ENCODE results near the gene CADPS2.

- TF ChIP-seq, protein P1, sequence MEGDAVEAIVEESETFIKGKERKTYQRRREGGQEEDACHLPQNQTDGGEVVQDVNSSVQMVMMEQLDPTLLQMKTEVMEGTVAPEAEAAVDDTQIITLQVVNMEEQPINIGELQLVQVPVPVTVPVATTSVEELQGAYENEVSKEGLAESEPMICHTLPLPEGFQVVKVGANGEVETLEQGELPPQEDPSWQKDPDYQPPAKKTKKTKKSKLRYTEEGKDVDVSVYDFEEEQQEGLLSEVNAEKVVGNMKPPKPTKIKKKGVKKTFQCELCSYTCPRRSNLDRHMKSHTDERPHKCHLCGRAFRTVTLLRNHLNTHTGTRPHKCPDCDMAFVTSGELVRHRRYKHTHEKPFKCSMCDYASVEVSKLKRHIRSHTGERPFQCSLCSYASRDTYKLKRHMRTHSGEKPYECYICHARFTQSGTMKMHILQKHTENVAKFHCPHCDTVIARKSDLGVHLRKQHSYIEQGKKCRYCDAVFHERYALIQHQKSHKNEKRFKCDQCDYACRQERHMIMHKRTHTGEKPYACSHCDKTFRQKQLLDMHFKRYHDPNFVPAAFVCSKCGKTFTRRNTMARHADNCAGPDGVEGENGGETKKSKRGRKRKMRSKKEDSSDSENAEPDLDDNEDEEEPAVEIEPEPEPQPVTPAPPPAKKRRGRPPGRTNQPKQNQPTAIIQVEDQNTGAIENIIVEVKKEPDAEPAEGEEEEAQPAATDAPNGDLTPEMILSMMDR (optimal IDR thresholded peaks at IDR 0.05 in 1 of 3, IDR thresholded peaks at IDR 0.05 in 1 of 3, conservative IDR thresholded peaks at IDR 0.05 in 1 of 3; ENCODE audit: extremely low read depth in 1 of 3, insufficient read depth in 2 of 3, low read length in 3 of 3) = no peak
- no peak for TF ChIP-seq EZH2 (IDR thresholded peaks at IDR 0.05; ENCODE audit: low read length)
Observed at GRCh38 chr7:122543891-122544290, 342.4 kb downstream of the CADPS2 start.

Data from keratinocyte (primary cell).